Suppressor macrophage treated with lipopolysaccharide for 4 hours (primary cell): ENCODE measurements around the gene TSPAN13.
A peak's percentile ranks its signal among the peaks of the same experiment; 100 is the strongest.

Experiments
- DNase-seq: peaks from one replicate; pipeline ENCODE4 v3.0.0-alpha.2; 2020

TSPAN13 gene

GRCh38 chr7:16753102-16753931 lies at the start of gene TSPAN13:
TSPAN13 (plus strand) TSS chr7:16753755; CDS start chr7:16753968, 213 bp downstream.
- peak; percentile 43 for DNase-seq

- no peak for DNase-seq
These were observed 45.0 kb upstream of the TSPAN13 start for GRCh38 chr7:16708511-16708910.

GRCh38 chr7:16708980-16709379 lies 44.6 kb upstream of the TSPAN13 start:
- DNase-seq, result peak; percentile 65

GRCh38 chr7:16710651-16711050 lies 42.9 kb upstream of the TSPAN13 start:
- no peak for DNase-seq

GRCh38 chr7:16711730-16712129 lies 41.8 kb upstream of the TSPAN13 start:
- DNase-seq, result no peak

- no peak for DNase-seq
These were observed 40.6 kb upstream of the TSPAN13 start for GRCh38 chr7:16712916-16713315.

- DNase-seq, result no peak
These were observed 37.6 kb upstream of the TSPAN13 start for GRCh38 chr7:16715928-16716327.

- no peak for DNase-seq
These were observed 35.4 kb upstream of the TSPAN13 start for GRCh38 chr7:16718111-16718656.

GRCh38 chr7:16719699-16720098 lies 33.9 kb upstream of the TSPAN13 start:
- peak; percentile 6 for DNase-seq

GRCh38 chr7:16721541-16721940 lies 32.0 kb upstream of the TSPAN13 start:
- DNase-seq, result no peak

GRCh38 chr7:16724344-16724743 lies 29.2 kb upstream of the TSPAN13 start:
- no peak for DNase-seq

- no peak for DNase-seq
These were observed 27.4 kb upstream of the TSPAN13 start for GRCh38 chr7:16726189-16726588.

GRCh38 chr7:16727736-16728135 lies 25.8 kb upstream of the TSPAN13 start:
- no peak for DNase-seq

GRCh38 chr7:16728811-16729210 lies 24.7 kb upstream of the TSPAN13 start:
- DNase-seq, result no peak

- no peak for DNase-seq
These were observed 24.0 kb upstream of the TSPAN13 start for GRCh38 chr7:16729541-16729940.

GRCh38 chr7:16730937-16731336 lies 22.6 kb upstream of the TSPAN13 start:
- DNase-seq, result peak; percentile 30

GRCh38 chr7:16732828-16733227 lies 20.7 kb upstream of the TSPAN13 start:
- no peak for DNase-seq

GRCh38 chr7:16734148-16734726 lies 19.3 kb upstream of the TSPAN13 start:
- DNase-seq, result no peak

GRCh38 chr7:16735020-16735419 lies 18.5 kb upstream of the TSPAN13 start:
- DNase-seq, result no peak

GRCh38 chr7:16738011-16738688 lies 15.4 kb upstream of the TSPAN13 start:
- no peak for DNase-seq

- DNase-seq, result peak; percentile 34
These were observed 13.5 kb upstream of the TSPAN13 start for GRCh38 chr7:16739863-16740622.

GRCh38 chr7:16740623-16740953 lies 13.0 kb upstream of the TSPAN13 start:
- DNase-seq, result no peak

GRCh38 chr7:16740996-16741395 lies 12.6 kb upstream of the TSPAN13 start:
- no peak for DNase-seq
